Hematopoietic multipotent progenitor cell treated with erythropoietin and hydrocortisone succinate and interleukin-3 and kit ligand, for 17 days (in vitro differentiated cells): Measurements from ENCODE around the gene TIA1.
"Not testable (repeated sequence)": the region's sequence is repeated elsewhere in the genome, so short reads cannot be mapped to it uniquely, and the experiment has no call there.

Source experiments
- DNase-seq: peaks from one replicate; pipeline ENCODE4 v3.0.0-alpha.2; 2015; ENCODE audit warnings: low spot score

Gene TIA1

GRCh38 chr2:70248181-70248847 lies at the start of gene TIA1:
TIA1 (minus strand) TSS chr2:70248628; CDS start chr2:70248430, 198 bp downstream.
- DNase-seq: peak; percentile 100

GRCh38 chr2:70297828-70298227 lies 49.4 kb upstream of the TIA1 start:
- DNase-seq: not testable (repeated sequence)

GRCh38 chr2:70283500-70284191 lies 35.2 kb upstream of the TIA1 start:
- DNase-seq: no peak

- DNase-seq: no peak
Measured at GRCh38 chr2:70282439-70282838, 34.0 kb upstream of the TIA1 start.

- no peak for DNase-seq
Measured at GRCh38 chr2:70280242-70280798, 31.9 kb upstream of the TIA1 start.

GRCh38 chr2:70270323-70270722 lies 21.9 kb upstream of the TIA1 start:
- DNase-seq: no peak

GRCh38 chr2:70269422-70270302 lies 21.2 kb upstream of the TIA1 start:
- DNase-seq: not testable (repeated sequence)

- DNase-seq: not testable (repeated sequence)
Measured at GRCh38 chr2:70266925-70267324, 18.5 kb upstream of the TIA1 start.

- DNase-seq: no peak
Measured at GRCh38 chr2:70261501-70261900, 13.1 kb upstream of the TIA1 start.

- DNase-seq: no peak
Measured at GRCh38 chr2:70258532-70258875, 10.1 kb upstream of the TIA1 start.

- DNase-seq: no peak
Measured at GRCh38 chr2:70255637-70256314, 7.3 kb upstream of the TIA1 start.

GRCh38 chr2:70250434-70250833 lies 2.0 kb upstream of the TIA1 start:
- DNase-seq: no peak

GRCh38 chr2:70247364-70248180 lies 856 bp downstream of the TIA1 start:
- peak; percentile 66 for DNase-seq

- no peak for DNase-seq
Measured at GRCh38 chr2:70243806-70244584, 4.4 kb downstream of the TIA1 start.

- DNase-seq: no peak
Measured at GRCh38 chr2:70242552-70242951, 5.9 kb downstream of the TIA1 start.

- no peak for DNase-seq
Measured at GRCh38 chr2:70241340-70241739, 7.1 kb downstream of the TIA1 start.

- no peak for DNase-seq
Measured at GRCh38 chr2:70240599-70240998, 7.8 kb downstream of the TIA1 start.

- DNase-seq: no peak
Measured at GRCh38 chr2:70233926-70234325, 14.5 kb downstream of the TIA1 start.

GRCh38 chr2:70226781-70227180 lies 21.6 kb downstream of the TIA1 start:
- DNase-seq: no peak

GRCh38 chr2:70223305-70223704 lies 25.1 kb downstream of the TIA1 start:
- not testable (repeated sequence) for DNase-seq
